GM21576 (cell line): ENCODE results near the gene PAPPA2.
A peak's percentile ranks its signal among the peaks of the same experiment; 100 is the strongest.
"Not testable (repeated sequence)": the region's sequence is repeated elsewhere in the genome, so short reads cannot be mapped to it uniquely, and the experiment has no call there.

ENCODE experiments used
- ATAC-seq: cut with Tn5 transposase; IDR thresholded peaks from one replicate; pipeline ENCODE4 v1.9.1; 2021; ENCODE audit warnings: mild to moderate bottlenecking, moderate library complexity; ENCODE audit not compliant: unreplicated experiment

Gene PAPPA2

GRCh38 chr1:176545034-176545639 lies 82.2 kb downstream of the PAPPA2 start:
- no peak for ATAC-seq

GRCh38 chr1:176546825-176547224 lies 83.8 kb downstream of the PAPPA2 start:
- no peak for ATAC-seq

- no peak for ATAC-seq
Measured at GRCh38 chr1:176551146-176551545, 88.2 kb downstream of the PAPPA2 start.

- ATAC-seq: no peak
Measured at GRCh38 chr1:176552217-176552991, 89.4 kb downstream of the PAPPA2 start.

- ATAC-seq: no peak
Measured at GRCh38 chr1:176552999-176553398, 90.0 kb downstream of the PAPPA2 start.

GRCh38 chr1:176556288-176556687 lies 93.3 kb downstream of the PAPPA2 start:
- no peak for ATAC-seq

GRCh38 chr1:176557543-176558258 lies 94.7 kb downstream of the PAPPA2 start:
- ATAC-seq: no peak

GRCh38 chr1:176558561-176558960 lies 95.6 kb downstream of the PAPPA2 start:
- ATAC-seq: no peak

- no peak for ATAC-seq
Measured at GRCh38 chr1:176559474-176559873, 96.5 kb downstream of the PAPPA2 start.

- peak; percentile 77 for ATAC-seq
Measured at GRCh38 chr1:176559878-176560277, 96.9 kb downstream of the PAPPA2 start.

- no peak for ATAC-seq
Measured at GRCh38 chr1:176560681-176561080, 97.7 kb downstream of the PAPPA2 start.

GRCh38 chr1:176561761-176562160 lies 98.8 kb downstream of the PAPPA2 start:
- ATAC-seq: not testable (repeated sequence)

GRCh38 chr1:176566004-176566975 lies 103.3 kb downstream of the PAPPA2 start:
- ATAC-seq: no peak

GRCh38 chr1:176567190-176567794 lies 104.3 kb downstream of the PAPPA2 start:
- no peak for ATAC-seq

GRCh38 chr1:176568185-176568584 lies 105.2 kb downstream of the PAPPA2 start:
- no peak for ATAC-seq

- no peak for ATAC-seq
Measured at GRCh38 chr1:176574756-176575155, 111.8 kb downstream of the PAPPA2 start.

- ATAC-seq: no peak
Measured at GRCh38 chr1:176575991-176576390, 113.0 kb downstream of the PAPPA2 start.

- no peak for ATAC-seq
Measured at GRCh38 chr1:176576670-176577069, 113.7 kb downstream of the PAPPA2 start.

GRCh38 chr1:176577646-176578197 lies 114.7 kb downstream of the PAPPA2 start:
- ATAC-seq: no peak

- no peak for ATAC-seq
Measured at GRCh38 chr1:176579087-176579486, 116.1 kb downstream of the PAPPA2 start.
